Measurements from ENCODE around the gene CNPY4.

Gene CNPY4

DNA sequence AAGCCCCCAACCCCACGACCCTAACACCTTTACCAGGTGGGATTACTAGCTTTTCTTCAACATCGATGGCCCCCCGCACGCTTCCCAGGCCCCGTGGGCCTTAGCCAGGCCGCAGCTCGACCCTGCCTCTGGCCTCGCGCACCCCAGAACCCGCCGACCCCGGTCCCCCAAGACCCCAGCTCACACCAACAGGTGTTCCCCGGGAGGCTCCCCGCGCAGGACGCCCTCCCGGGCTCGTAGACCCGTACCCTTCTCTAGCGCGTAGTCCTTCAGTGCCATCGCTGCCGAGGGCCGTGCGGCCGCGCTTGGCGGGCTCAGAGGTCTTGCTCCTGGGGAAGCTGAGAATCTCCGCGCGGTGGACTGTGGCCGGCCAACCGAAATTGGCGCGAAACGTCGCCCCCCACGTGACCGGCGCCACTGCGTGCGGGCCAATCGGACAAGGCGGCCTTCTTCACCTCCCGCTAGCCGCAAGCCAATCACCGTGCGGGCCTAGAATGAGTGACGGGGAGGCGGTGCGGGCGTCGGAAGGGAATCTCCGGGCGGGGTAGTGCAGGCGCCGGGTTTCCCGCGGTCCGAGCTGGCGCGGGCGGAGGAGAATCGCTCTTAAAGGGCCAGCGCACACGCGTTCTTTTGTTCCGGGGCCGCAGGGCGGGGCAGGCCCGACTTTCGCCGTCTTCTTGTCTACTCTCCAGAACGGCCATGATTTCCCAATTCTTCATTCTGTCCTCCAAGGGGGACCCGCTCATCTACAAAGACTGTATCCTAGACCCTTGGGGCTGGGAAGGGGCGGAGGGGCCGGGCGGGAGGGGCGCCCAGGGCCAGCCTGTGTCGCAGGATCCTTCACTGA, 18.2 kb upstream of the CNPY4 start, which contains the start of the genes AP4M1 and MCM7:
TSS of gene AP4M1 (plus strand) at position 628 of the 847 bp plus-strand sequence. CDS start at position 700, 72 bp downstream.
TSS of gene MCM7 (minus strand) at position 382 of the 847 bp plus-strand sequence. CDS start at position 279, 103 bp downstream.
- Mint-ChIP-seq H3K4me1 (ENCODE audit: low read depth) (peaks cover 35% of the 10 kb centered on the region), H3K36me3 (ENCODE audit: low read depth) (peaks cover 39% of the 10 kb centered on the region)

DNA sequence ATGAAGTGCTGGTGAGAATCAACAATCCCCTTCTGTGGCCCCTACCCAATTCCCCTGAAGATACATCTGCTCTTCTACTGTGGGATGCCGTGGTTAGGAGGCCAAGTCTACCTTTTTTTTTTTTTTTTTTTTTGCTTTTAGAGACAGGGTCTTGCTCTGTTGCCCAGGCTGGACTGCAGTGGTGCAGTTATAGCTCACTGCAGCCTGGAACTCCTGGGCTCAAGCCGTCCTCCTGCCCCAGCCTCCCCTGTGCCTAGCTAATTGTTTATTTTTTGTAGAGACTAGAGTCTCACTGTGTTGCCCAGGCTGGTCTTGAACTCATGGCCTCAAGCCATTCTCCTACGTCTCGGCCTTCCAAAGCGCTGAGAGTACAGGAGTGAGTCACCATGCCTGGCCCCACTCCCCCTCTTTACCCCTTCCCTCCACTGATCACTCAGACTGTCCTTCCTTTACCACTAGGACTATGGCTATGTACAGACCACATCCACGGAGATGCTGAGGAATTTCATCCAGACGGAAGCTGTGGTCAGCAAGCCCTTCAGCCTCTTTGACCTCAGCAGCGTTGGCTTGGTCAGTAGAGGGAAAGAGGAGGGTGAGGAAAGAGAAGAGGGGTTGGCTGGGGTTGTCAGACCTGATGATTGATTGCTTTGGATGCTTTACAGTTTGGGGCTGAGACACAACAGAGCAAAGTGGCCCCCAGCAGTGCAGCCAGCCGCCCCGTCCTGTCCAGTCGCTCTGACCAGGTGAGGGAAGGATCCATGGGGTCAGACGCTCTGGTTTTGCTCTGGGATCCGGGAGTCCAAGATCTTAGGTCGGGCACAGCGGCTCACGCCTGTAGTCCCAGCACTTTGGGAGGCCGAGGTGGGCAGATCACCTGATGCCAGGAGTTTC, 16.2 kb upstream of the CNPY4 start:
- peaks cover 32% of the 10 kb centered on the region for H3K4me1 Mint-ChIP-seq (ENCODE audit: low read depth)
- no peaks in the 10 kb centered on the region for H3K27me3 Mint-ChIP-seq (ENCODE audit: low read depth)
- H3K9me3 Mint-ChIP-seq = no peaks in the 10 kb centered on the region
- peak overlapping the region; percentile 83 for H3K4me3 Mint-ChIP-seq
- peaks cover 25% of the 10 kb centered on the region for H3K36me3 Mint-ChIP-seq (ENCODE audit: low read depth)
- no peak overlapping the region for H3K27ac Mint-ChIP-seq

More for the DNA sequence above, 18.2 kb upstream of the CNPY4 start, which contains the start of the genes AP4M1 and MCM7:
- no peaks in the 10 kb centered on the region for H3K27me3 Mint-ChIP-seq (ENCODE audit: low read depth)
- H3K27ac Mint-ChIP-seq = peak within 1 kb of the TSS; percentile 90
- no peaks in the 10 kb centered on the region for H3K9me3 Mint-ChIP-seq
- peak within 1 kb of the TSS; percentile 91 for H3K4me3 Mint-ChIP-seq

- H3K4me1 Mint-ChIP-seq (ENCODE audit: low read depth) = peaks cover 11% of the 10 kb centered on the region
- no peaks in the 10 kb centered on the region for H3K9me3 Mint-ChIP-seq
- peaks cover 11% of the 10 kb centered on the region for H3K36me3 Mint-ChIP-seq (ENCODE audit: low read depth)
- no peak overlapping the region for H3K4me3 Mint-ChIP-seq
- H3K27me3 Mint-ChIP-seq (ENCODE audit: low read depth) = no peaks in the 10 kb centered on the region
- no peak overlapping the region for H3K27ac Mint-ChIP-seq
Measured at GRCh38 chr7:100105534-100105933, 13.9 kb upstream of the CNPY4 start.

DNA sequence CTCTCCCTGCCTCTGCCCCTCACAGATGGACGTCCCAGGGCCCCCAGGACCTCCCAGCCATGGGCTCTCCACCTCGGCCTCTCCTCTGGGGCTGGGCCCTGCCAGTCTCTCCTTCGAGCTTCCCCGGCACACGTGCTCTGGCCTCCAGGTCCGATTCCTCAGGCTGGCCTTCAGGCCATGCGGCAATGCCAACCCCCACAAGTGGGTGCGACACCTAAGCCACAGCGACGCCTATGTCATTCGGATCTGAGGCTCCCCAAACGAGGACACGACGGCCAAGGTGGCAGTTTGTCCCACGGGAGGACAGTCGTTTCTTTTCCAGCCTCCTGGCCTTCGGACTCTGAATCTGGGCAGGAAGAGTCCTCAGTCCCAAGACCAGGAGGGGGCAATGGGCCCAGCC, 12.8 kb upstream of the CNPY4 start:
- no peak overlapping the region for H3K4me3 Mint-ChIP-seq
- no peaks in the 10 kb centered on the region for H3K9me3 Mint-ChIP-seq
- H3K27ac Mint-ChIP-seq = peak overlapping the region; percentile 31
- no peaks in the 10 kb centered on the region for H3K27me3 Mint-ChIP-seq (ENCODE audit: low read depth)
- H3K36me3 Mint-ChIP-seq (ENCODE audit: low read depth) = peaks cover 14% of the 10 kb centered on the region
- peaks cover 11% of the 10 kb centered on the region for H3K4me1 Mint-ChIP-seq (ENCODE audit: low read depth)

- peaks cover 14% of the 10 kb centered on the region for H3K36me3 Mint-ChIP-seq (ENCODE audit: low read depth)
- peaks cover 11% of the 10 kb centered on the region for H3K4me1 Mint-ChIP-seq (ENCODE audit: low read depth)
- H3K4me3 Mint-ChIP-seq = no peak overlapping the region
- H3K9me3 Mint-ChIP-seq = no peaks in the 10 kb centered on the region
- no peaks in the 10 kb centered on the region for H3K27me3 Mint-ChIP-seq (ENCODE audit: low read depth)
- no peak overlapping the region for H3K27ac Mint-ChIP-seq
Measured at GRCh38 chr7:100107125-100107737, 12.2 kb upstream of the CNPY4 start.

DNA sequence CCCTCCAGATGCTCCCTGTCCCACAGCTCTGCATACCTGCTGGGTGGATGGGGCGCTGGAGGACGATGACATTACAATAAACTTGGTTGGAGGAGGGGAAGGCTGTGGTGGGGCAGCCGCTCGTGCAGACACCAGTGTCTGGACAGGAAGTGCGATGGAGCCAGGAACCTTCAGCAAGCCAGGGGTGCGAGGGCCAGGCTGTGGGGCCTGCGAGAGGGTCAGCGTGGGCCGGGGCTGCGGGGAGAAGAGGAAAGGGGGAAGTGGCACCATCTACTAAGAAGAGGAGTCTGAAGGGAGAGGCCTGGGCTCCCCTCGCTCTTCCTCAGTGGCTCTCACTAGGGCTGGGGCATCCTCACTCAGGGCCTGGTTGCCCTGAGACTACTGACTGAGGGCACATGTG, 11.5 kb upstream of the CNPY4 start:
- H3K9me3 Mint-ChIP-seq = no peaks in the 10 kb centered on the region
- H3K27ac Mint-ChIP-seq = no peak overlapping the region
- H3K36me3 Mint-ChIP-seq (ENCODE audit: low read depth) = peaks cover 14% of the 10 kb centered on the region

GRCh38 chr7:100109521-100110163, 9.8 kb upstream of the CNPY4 start:
- Mint-ChIP-seq H3K27ac (no peak overlapping the region), H3K36me3 (ENCODE audit: low read depth) (peaks cover 17% of the 10 kb centered on the region), H3K4me3 (no peak overlapping the region), H3K27me3 (ENCODE audit: low read depth) (no peaks in the 10 kb centered on the region), H3K4me1 (ENCODE audit: low read depth) (no peaks in the 10 kb centered on the region), H3K9me3 (no peaks in the 10 kb centered on the region)

More for the DNA sequence above, 11.5 kb upstream of the CNPY4 start:
- Mint-ChIP-seq H3K4me3 (no peak overlapping the region), H3K27me3 (ENCODE audit: low read depth) (no peaks in the 10 kb centered on the region), H3K4me1 (ENCODE audit: low read depth) (peaks cover 5% of the 10 kb centered on the region)

GRCh38 chr7:100111156-100111555, 8.3 kb upstream of the CNPY4 start:
- peaks cover 17% of the 10 kb centered on the region for H3K36me3 Mint-ChIP-seq (ENCODE audit: low read depth)
- no peak overlapping the region for H3K4me3 Mint-ChIP-seq
- no peaks in the 10 kb centered on the region for H3K27me3 Mint-ChIP-seq (ENCODE audit: low read depth)

GRCh38 chr7:100111914-100112313, 7.5 kb upstream of the CNPY4 start:
- Mint-ChIP-seq H3K9me3 (no peaks in the 10 kb centered on the region), H3K27me3 (ENCODE audit: low read depth) (no peaks in the 10 kb centered on the region), H3K27ac (no peak overlapping the region), H3K4me3 (no peak overlapping the region), H3K36me3 (ENCODE audit: low read depth) (peaks cover 21% of the 10 kb centered on the region), H3K4me1 (ENCODE audit: low read depth) (no peaks in the 10 kb centered on the region)

More at GRCh38 chr7:100111156-100111555, 8.3 kb upstream of the CNPY4 start:
- H3K27ac Mint-ChIP-seq = no peak overlapping the region
- H3K9me3 Mint-ChIP-seq = no peaks in the 10 kb centered on the region
- H3K4me1 Mint-ChIP-seq (ENCODE audit: low read depth) = no peaks in the 10 kb centered on the region

GRCh38 chr7:100115026-100115425, 4.4 kb upstream of the CNPY4 start:
- Mint-ChIP-seq H3K27ac (no peak overlapping the region), H3K36me3 (ENCODE audit: low read depth) (peaks cover 13% of the 10 kb centered on the region), H3K9me3 (no peaks in the 10 kb centered on the region), H3K4me1 (ENCODE audit: low read depth) (peaks cover 7% of the 10 kb centered on the region), H3K4me3 (no peak overlapping the region), H3K27me3 (ENCODE audit: low read depth) (no peaks in the 10 kb centered on the region)

DNA sequence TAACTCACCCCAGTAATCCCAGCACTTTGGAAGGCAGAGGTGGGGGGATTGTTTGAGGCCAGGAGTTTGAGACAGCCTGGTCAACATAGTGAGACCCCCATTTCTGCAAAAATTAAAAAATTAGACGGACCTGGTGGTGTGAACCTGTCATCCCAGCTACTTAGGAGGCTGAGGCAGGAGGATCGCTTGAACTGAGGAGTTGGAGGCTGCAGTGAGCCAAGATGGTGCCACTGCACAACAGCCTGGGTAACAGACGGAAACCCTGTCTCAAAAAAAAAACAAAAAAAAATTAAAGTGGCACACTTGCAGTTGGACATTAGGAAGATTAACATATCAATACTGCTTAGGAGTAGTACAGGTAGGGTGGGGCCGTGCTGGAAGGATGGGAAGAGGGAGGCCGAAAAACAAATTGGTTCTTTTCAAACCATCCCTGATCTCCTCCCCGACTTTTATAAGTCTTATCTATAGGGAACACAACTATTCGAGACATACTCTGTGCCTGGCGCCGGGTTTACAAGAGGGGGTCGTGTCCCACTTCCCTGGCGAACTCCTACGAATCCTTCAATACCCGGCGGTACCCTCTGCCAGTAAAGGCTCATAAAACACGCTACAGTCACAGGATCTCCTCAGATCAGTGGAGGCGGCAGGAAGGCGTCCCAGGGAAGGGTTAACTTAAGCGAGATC, 904 bp upstream of the CNPY4 start:
- Mint-ChIP-seq H3K36me3 (ENCODE audit: low read depth) (peaks cover 12% of the 10 kb centered on the region), H3K27ac (peak overlapping the region; percentile 98), H3K27me3 (ENCODE audit: low read depth) (no peaks in the 10 kb centered on the region), H3K4me3 (peak overlapping the region; percentile 95), H3K9me3 (no peaks in the 10 kb centered on the region), H3K4me1 (ENCODE audit: low read depth) (peaks cover 15% of the 10 kb centered on the region)

GRCh38 chr7:100119970-100120732, 717 bp downstream of the CNPY4 start:
- Mint-ChIP-seq H3K36me3 (ENCODE audit: low read depth) (peaks cover 14% of the 10 kb centered on the region), H3K27me3 (ENCODE audit: low read depth) (no peaks in the 10 kb centered on the region), H3K27ac (peak overlapping the region; percentile 98), H3K4me3 (peak overlapping the region; percentile 95), H3K4me1 (ENCODE audit: low read depth) (peaks cover 24% of the 10 kb centered on the region), H3K9me3 (no peaks in the 10 kb centered on the region)

GRCh38 chr7:100120733-100121036, 1.3 kb downstream of the CNPY4 start:
- Mint-ChIP-seq H3K36me3 (ENCODE audit: low read depth) (peaks cover 14% of the 10 kb centered on the region), H3K9me3 (no peaks in the 10 kb centered on the region), H3K27ac (peak overlapping the region; percentile 98), H3K4me3 (peak overlapping the region; percentile 95), H3K27me3 (ENCODE audit: low read depth) (no peaks in the 10 kb centered on the region), H3K4me1 (ENCODE audit: low read depth) (peaks cover 28% of the 10 kb centered on the region)
